Ovary (tissue), 9 donors: ENCODE results near the gene BICC1. TPM values are rescaled to one million over a fixed set of nuclear protein-coding genes. Genes with fewer than 3 reads are reported as not detected.

Experiments used
- DNase-seq, 5 donors: peaks; one replicate each; pipeline ENCODE4 v3.0.0-alpha.2; 2019 to 2020
- H3K27ac ChIP-seq, 2 donors: fragments of 200-600 bp; one replicate each; pipeline versions ENCODE4 v1.5.1 to v1.8.0; 2019 to 2022
- H3K27me3 ChIP-seq: fragments of 200-600 bp; one replicate; pipeline ENCODE4 v1.8.0; 2022
- H3K36me3 ChIP-seq: fragments of 200-600 bp; sonication (generic); one replicate; pipeline ENCODE4 v1.5.1; 2019
- H3K4me1 ChIP-seq: one replicate; pipeline ENCODE4 v1.8.1; 2013; ENCODE audit warnings: mild to moderate bottlenecking, moderate library complexity; ENCODE audit not compliant: insufficient read depth
- H3K4me3 ChIP-seq: fragments of 200-600 bp; sonication (generic); one replicate; pipeline ENCODE4 v1.5.1; 2017
- H3K9me3 ChIP-seq, 2 donors: fragments of 200-600 bp in 1 of 2; sonication (generic) in 1 of 2; one replicate each; pipeline versions ENCODE4 v1.5.1 to v1.8.1; 2013 to 2019; ENCODE audit warnings: mild to moderate bottlenecking in 1 of 2, moderate library complexity in 1 of 2
- EP300 ChIP-seq: sonication (generic); formaldehyde crosslinking; IDR thresholded peaks from one replicate; pipeline ENCODE4 v1.6.1; 2017; ENCODE audit warnings: antibody characterized with exemption
- POLR2A ChIP-seq: fragments of 450-650 bp; IDR thresholded peaks from one replicate; pipeline ENCODE4 v1.6.1; 2017; ENCODE audit warnings: antibody characterized with exemption, mild to moderate bottlenecking, moderate library complexity
- WGBS, 3 donors: extraction: QIAGEN DNeasy Blood & Tissue Kit in 1 of 3; methylation state at CpG; one replicate each; pipeline versions ENCODE4 v1.1.5 to v1.1.7; 2013 to 2017; 5-methylcytosine and 5-hydroxymethylcytosine counted together
- intact Hi-C, 4 donors: fragments of 100-400 bp; cut with DNase I; formaldehyde crosslinking; loops; one replicate each; pipeline versions ENCODE4 v1.11.0 to v1.15.1; 2022 to 2023
- polyA plus RNA-seq, 2 donors: library from polyadenylated mRNA; stranded (reverse); fragments of 200-250 nt in 1 of 2; fragments of 350-450 nt in 1 of 2; fragmentation: Illumina TruSeq in 1 of 2; extraction: RNeasy Lipid Tissue Mini Kit (QIAGEN cat#74804) in 1 of 2; gene quantifications; one replicate each; pipeline ENCODE4 v1.2.3, GENCODE V29; 2013 to 2014
- total RNA-seq, 7 donors: library from RNA; depleted of rRNA in 2 of 7; stranded (reverse); fragments of >200 nt in 2 of 7; fragmentation: NEBNext Ultra II Directional in 3 of 7; extraction: Animal tissue kit (Norgen Biotek cat#: 25700) in 3 of 7; gene quantifications; one replicate each; pipeline versions ENCODE4 v1.1.0 to v1.2.4, GENCODE V29; 2016 to 2023
- TF ChIP-seq, protein P1 (sequence below), 3 donors: fragments of 450-650 bp in 2 of 3; fragments of 200-600 bp in 1 of 3; IDR thresholded peaks; one replicate each; pipeline versions ENCODE4 v1.5.1 to v1.8.0; 2016 to 2022; ENCODE audit warnings: antibody characterized with exemption in 3 of 3, mild to moderate bottlenecking in 1 of 3
- donor health status: DM: no; HTN: no; CAD: no; lungs with moderate emphysema.
- donor health status: DM: no; HTN: no; CAD: no.
- donor health status: Bipolar disorder and iron deficiency.
- donor health status: DM: yes; HTN: yes; CAD: no.
- donor health status: DM: no; HTN: no; CAD: no.
- donor health status: DM: yes; HTN: yes; CAD: no.

The BICC1 gene
- total and polyA plus RNA-seq, 9 donors = 13.6 to 43.4 (median 23.5) TPM

DNA sequence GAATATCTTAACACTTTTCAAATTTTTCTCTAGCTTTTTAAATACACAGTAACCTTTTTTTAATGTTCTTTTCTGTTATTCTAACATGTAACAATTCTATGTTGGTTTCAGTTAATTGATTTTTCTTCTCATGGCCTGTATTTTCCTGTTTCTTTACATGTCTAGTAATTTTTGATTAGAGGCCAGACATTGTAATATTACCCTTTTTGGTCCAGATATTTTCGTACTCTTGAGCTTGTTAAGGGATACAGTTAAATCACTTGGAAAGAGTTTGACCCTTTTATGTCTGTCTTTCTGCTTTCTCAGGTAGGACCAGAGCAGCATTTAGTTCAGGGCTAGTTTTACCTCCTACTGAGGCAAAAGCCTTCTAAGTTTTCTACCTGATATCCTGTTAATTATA lies 45.0 kb downstream of the BICC1 start:
- DNase-seq = no peak
- intact Hi-C loops = no loop called here
- H3K4me1 ChIP-seq = no peaks in the 10 kb centered on the region
- WGBS, 3 donors = 93 to 98% (median 97%) methylated on average over 1 of the region's 1 CpG
- no peaks in the 10 kb centered on the region for H3K9me3 ChIP-seq
- H3K27ac ChIP-seq = no peak overlapping the region
- no peaks in the 10 kb centered on the region for H3K36me3 ChIP-seq
- TF ChIP-seq, protein P1, sequence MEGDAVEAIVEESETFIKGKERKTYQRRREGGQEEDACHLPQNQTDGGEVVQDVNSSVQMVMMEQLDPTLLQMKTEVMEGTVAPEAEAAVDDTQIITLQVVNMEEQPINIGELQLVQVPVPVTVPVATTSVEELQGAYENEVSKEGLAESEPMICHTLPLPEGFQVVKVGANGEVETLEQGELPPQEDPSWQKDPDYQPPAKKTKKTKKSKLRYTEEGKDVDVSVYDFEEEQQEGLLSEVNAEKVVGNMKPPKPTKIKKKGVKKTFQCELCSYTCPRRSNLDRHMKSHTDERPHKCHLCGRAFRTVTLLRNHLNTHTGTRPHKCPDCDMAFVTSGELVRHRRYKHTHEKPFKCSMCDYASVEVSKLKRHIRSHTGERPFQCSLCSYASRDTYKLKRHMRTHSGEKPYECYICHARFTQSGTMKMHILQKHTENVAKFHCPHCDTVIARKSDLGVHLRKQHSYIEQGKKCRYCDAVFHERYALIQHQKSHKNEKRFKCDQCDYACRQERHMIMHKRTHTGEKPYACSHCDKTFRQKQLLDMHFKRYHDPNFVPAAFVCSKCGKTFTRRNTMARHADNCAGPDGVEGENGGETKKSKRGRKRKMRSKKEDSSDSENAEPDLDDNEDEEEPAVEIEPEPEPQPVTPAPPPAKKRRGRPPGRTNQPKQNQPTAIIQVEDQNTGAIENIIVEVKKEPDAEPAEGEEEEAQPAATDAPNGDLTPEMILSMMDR (IDR thresholded peaks at IDR 0.05) = no peak
- no peak for TF ChIP-seq POLR2A
- no peak for TF ChIP-seq EP300
- no peak overlapping the region for H3K4me3 ChIP-seq
- no peaks in the 10 kb centered on the region for H3K27me3 ChIP-seq

GRCh38 chr10:58560068-58560467 lies 47.4 kb downstream of the BICC1 start:
- intact Hi-C loops = no loop called here
- Histone ChIP-seq H3K27me3 (no peaks in the 10 kb centered on the region), H3K4me1 (no peaks in the 10 kb centered on the region), H3K27ac (no peak overlapping the region), H3K4me3 (no peak overlapping the region), H3K9me3 (no peaks in the 10 kb centered on the region), H3K36me3 (no peaks in the 10 kb centered on the region)
- WGBS, 3 donors = 95 to 98% (median 98%) methylated on average over 2 of the region's 2 CpGs
- no peak for TF ChIP-seq EP300
- TF ChIP-seq POLR2A = no peak
- TF ChIP-seq, protein P1 (IDR thresholded peaks at IDR 0.05) = no peak
- DNase-seq = no peak

DNA sequence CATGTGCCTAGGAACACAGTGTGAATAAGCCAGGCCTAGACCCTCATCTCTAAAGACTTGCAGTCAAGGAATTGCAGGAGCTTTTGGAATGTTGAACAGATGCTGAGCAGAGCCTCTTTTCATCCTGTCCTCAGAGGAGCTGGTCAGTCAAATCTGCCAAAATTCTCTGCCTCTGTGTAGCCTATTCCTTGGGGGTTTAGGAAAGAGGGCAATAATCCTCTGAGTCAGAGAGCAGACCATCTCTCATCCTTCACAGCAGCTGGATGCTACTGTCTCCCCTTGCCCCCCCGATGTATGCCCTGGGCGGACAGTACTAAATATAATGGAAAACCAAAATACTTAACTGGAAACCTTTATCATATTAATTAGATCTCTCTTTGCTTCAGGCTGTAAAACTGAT lies 52.6 kb downstream of the BICC1 start:
- intact Hi-C loops = no loop called here
- no peaks in the 10 kb centered on the region for H3K9me3 ChIP-seq
- no peak overlapping the region for H3K27ac ChIP-seq
- WGBS, 3 donors = 83 to 92% (median 90%) methylated on average over 2 of the region's 2 CpGs
- no peak for DNase-seq
- no peaks in the 10 kb centered on the region for H3K36me3 ChIP-seq
- H3K4me3 ChIP-seq = no peak overlapping the region
- H3K27me3 ChIP-seq = no peaks in the 10 kb centered on the region
- TF ChIP-seq, protein P1 (IDR thresholded peaks at IDR 0.05) = no peak
- TF ChIP-seq EP300 = no peak
- TF ChIP-seq POLR2A = no peak
- peaks cover 5% of the 10 kb centered on the region for H3K4me1 ChIP-seq

GRCh38 chr10:58567652-58568051 lies 55.0 kb downstream of the BICC1 start:
- WGBS, 3 donors = 89 to 97% (median 94%) methylated on average over 1 of the region's 1 CpG
- TF ChIP-seq, protein P1 (IDR thresholded peaks at IDR 0.05) = no peak
- TF ChIP-seq EP300 (no peak), POLR2A (no peak)
- no peak overlapping the region for H3K27ac ChIP-seq
- H3K4me3 ChIP-seq = no peak overlapping the region
- peaks cover 5% of the 10 kb centered on the region for H3K4me1 ChIP-seq
- H3K9me3 ChIP-seq = no peaks in the 10 kb centered on the region
- no peaks in the 10 kb centered on the region for H3K36me3 ChIP-seq
- no peak for DNase-seq
- H3K27me3 ChIP-seq = no peaks in the 10 kb centered on the region
- intact Hi-C loops = no loop called here
